Mucosa of gallbladder (tissue), 1 donor: ENCODE results near the gene PSMD6. TPM values are rescaled to one million over a fixed set of nuclear protein-coding genes. Genes with fewer than 3 reads are reported as not detected.
A peak's percentile ranks its signal among the peaks of the same experiment; 100 is the strongest.

Experiments used
- DNase-seq: peaks from one replicate; pipeline ENCODE4 v3.0.0-alpha.2; 2020; ENCODE audit warnings: low spot score
- total RNA-seq: library from RNA; stranded (reverse); gene quantifications from one replicate; pipeline ENCODE4 v1.2.1, GENCODE V29; 2021
- donor health status: DM: no; HTN: no; CAD: no.

The PSMD6 gene
- total RNA-seq, result 53.5 TPM

- DNase-seq, result peak; percentile 88
Measured at GRCh38 chr3:64023187-64023860, at the start of gene PSMD6. Gene PSMD6, minus strand, starts transcription at chr3:64023494. Its CDS starts 75 bp downstream, at chr3:64023419.

GRCh38 chr3:64072126-64072525 lies 48.8 kb upstream of the PSMD6 start:
- no peak for DNase-seq

GRCh38 chr3:64070704-64071103 lies 47.4 kb upstream of the PSMD6 start:
- no peak for DNase-seq

GRCh38 chr3:64067506-64068346 lies 44.4 kb upstream of the PSMD6 start:
- no peak for DNase-seq

GRCh38 chr3:64064804-64065203 lies 41.5 kb upstream of the PSMD6 start:
- no peak for DNase-seq

- DNase-seq, result no peak
Measured at GRCh38 chr3:64063983-64064438, 40.7 kb upstream of the PSMD6 start.

- DNase-seq, result no peak
Measured at GRCh38 chr3:64063207-64063982, 40.1 kb upstream of the PSMD6 start.

GRCh38 chr3:64061628-64062027 lies 38.3 kb upstream of the PSMD6 start:
- no peak for DNase-seq

- DNase-seq, result no peak
Measured at GRCh38 chr3:64059484-64060175, 36.3 kb upstream of the PSMD6 start.

GRCh38 chr3:64058566-64058965 lies 35.3 kb upstream of the PSMD6 start:
- DNase-seq, result no peak

- DNase-seq, result no peak
Measured at GRCh38 chr3:64057231-64057630, 33.9 kb upstream of the PSMD6 start.

GRCh38 chr3:64056606-64057180 lies 33.4 kb upstream of the PSMD6 start:
- DNase-seq, result no peak

- no peak for DNase-seq
Measured at GRCh38 chr3:64055076-64055475, 31.8 kb upstream of the PSMD6 start.

GRCh38 chr3:64054488-64054887 lies 31.2 kb upstream of the PSMD6 start:
- DNase-seq, result no peak

GRCh38 chr3:64053581-64053980 lies 30.3 kb upstream of the PSMD6 start:
- no peak for DNase-seq

- DNase-seq, result no peak
Measured at GRCh38 chr3:64053117-64053516, 29.8 kb upstream of the PSMD6 start.

GRCh38 chr3:64049832-64050231 lies 26.5 kb upstream of the PSMD6 start:
- DNase-seq, result no peak

GRCh38 chr3:64049136-64049535 lies 25.8 kb upstream of the PSMD6 start:
- DNase-seq, result no peak

- no peak for DNase-seq
Measured at GRCh38 chr3:64048631-64049061, 25.4 kb upstream of the PSMD6 start.

GRCh38 chr3:64047787-64048186 lies 24.5 kb upstream of the PSMD6 start:
- DNase-seq, result no peak

GRCh38 chr3:64046996-64047594 lies 23.8 kb upstream of the PSMD6 start:
- DNase-seq, result no peak
